NT2/D1 (cell line): ENCODE results near the gene RNF130.
"Not testable (repeated sequence)": the region's sequence is repeated elsewhere in the genome, so short reads cannot be mapped to it uniquely, and the experiment has no call there.

Experiments used
- SUZ12 ChIP-seq: IDR thresholded peaks from 2 replicates; pipeline ENCODE4 v1.6.1; 2011; ENCODE audit not compliant: insufficient read length, insufficient read depth; ENCODE audit errors: extremely low read depth
- YY1 ChIP-seq: IDR thresholded peaks from 2 replicates; pipeline ENCODE4 v1.6.1; 2011; ENCODE audit not compliant: insufficient read length, insufficient read depth
- ZNF274 ChIP-seq: IDR thresholded peaks from 2 replicates; pipeline ENCODE4 v1.6.1; 2011; ENCODE audit warnings: mild to moderate bottlenecking, low read depth, low read length

- TF ChIP-seq SUZ12, YY1, ZNF274: not testable (repeated sequence)
Measured at GRCh38 chr5:179990525-179990924, 81.0 kb downstream of the RNF130 start.
